ENCODE results near the gene CLEC16A.

- TF ChIP-seq CTCF (IDR thresholded peaks at IDR 0.05) = no peak
- no peak for TF ChIP-seq POLR2A (IDR thresholded peaks at IDR 0.05)
- no peak for TF ChIP-seq POLR2AphosphoS5 (IDR thresholded peaks at IDR 0.05)
Observed at GRCh38 chr16:11014136-11014535, 69.8 kb downstream of the CLEC16A start.

Data from breast epithelium (tissue), 3 donors.